GM19351 (cell line): Measurements from ENCODE around the gene TIMP4.

Experiments
- ATAC-seq: cut with Tn5 transposase; IDR thresholded peaks from one replicate; pipeline ENCODE4 v1.9.1; 2021; ENCODE audit warnings: mild to moderate bottlenecking, moderate library complexity; ENCODE audit not compliant: unreplicated experiment

The TIMP4 gene

GRCh38 chr3:12107071-12107713 is 51.5 kb downstream of the TIMP4 start:
- no peak for ATAC-seq
